Lower leg skin (tissue), 3 donors: ENCODE measurements around the gene RGS8.

Experiments used
- POLR2A ChIP-seq, 2 donors: fragments of 450-650 bp; IDR thresholded peaks; one replicate each; pipeline ENCODE4 v1.6.1; 2016 to 2017; ENCODE audit warnings: antibody characterized with exemption in 2 of 2, mild to moderate bottlenecking in 1 of 2, moderate library complexity in 1 of 2
- TF ChIP-seq, protein P1 (sequence below), 3 donors: fragments of 450-650 bp; IDR thresholded peaks; one replicate each; pipeline ENCODE4 v1.5.1; 2016; ENCODE audit warnings: antibody characterized with exemption in 3 of 3, mild to moderate bottlenecking in 3 of 3, moderate library complexity in 2 of 3

GRCh38 chr1:182702826-182703524, 18.6 kb upstream of the RGS8 start:
- TF ChIP-seq, protein P1, sequence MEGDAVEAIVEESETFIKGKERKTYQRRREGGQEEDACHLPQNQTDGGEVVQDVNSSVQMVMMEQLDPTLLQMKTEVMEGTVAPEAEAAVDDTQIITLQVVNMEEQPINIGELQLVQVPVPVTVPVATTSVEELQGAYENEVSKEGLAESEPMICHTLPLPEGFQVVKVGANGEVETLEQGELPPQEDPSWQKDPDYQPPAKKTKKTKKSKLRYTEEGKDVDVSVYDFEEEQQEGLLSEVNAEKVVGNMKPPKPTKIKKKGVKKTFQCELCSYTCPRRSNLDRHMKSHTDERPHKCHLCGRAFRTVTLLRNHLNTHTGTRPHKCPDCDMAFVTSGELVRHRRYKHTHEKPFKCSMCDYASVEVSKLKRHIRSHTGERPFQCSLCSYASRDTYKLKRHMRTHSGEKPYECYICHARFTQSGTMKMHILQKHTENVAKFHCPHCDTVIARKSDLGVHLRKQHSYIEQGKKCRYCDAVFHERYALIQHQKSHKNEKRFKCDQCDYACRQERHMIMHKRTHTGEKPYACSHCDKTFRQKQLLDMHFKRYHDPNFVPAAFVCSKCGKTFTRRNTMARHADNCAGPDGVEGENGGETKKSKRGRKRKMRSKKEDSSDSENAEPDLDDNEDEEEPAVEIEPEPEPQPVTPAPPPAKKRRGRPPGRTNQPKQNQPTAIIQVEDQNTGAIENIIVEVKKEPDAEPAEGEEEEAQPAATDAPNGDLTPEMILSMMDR (IDR thresholded peaks at IDR 0.05): no peak
- no peak for TF ChIP-seq POLR2A (IDR thresholded peaks at IDR 0.05)
